Chondrocyte (in vitro differentiated cells): ENCODE results near the gene CRAT. TPM values are rescaled to one million over a fixed set of nuclear protein-coding genes. Genes with fewer than 3 reads are reported as not detected.

Experiments
- DNase-seq: peaks from one replicate; pipeline ENCODE4 v3.0.0; 2021; ENCODE audit warnings: mixed read lengths, low spot score
- H3K27ac Mint-ChIP-seq: one replicate; pipeline ENCODE4 v1.8.0; 2021; ENCODE audit warnings: mild to moderate bottlenecking, moderate library complexity, mixed read lengths; ENCODE audit not compliant: unreplicated experiment
- H3K27me3 Mint-ChIP-seq: 2 replicates; pipeline ENCODE4 v1.8.0; 2021; ENCODE audit warnings: low read depth, mixed read lengths
- H3K36me3 Mint-ChIP-seq: 2 replicates; pipeline ENCODE4 v1.8.0; 2021; ENCODE audit warnings: low read depth, mixed read lengths
- H3K4me1 Mint-ChIP-seq: 2 replicates; pipeline ENCODE4 v1.8.0; 2021; ENCODE audit warnings: low read depth, mild to moderate bottlenecking, mixed read lengths
- H3K4me3 Mint-ChIP-seq: one replicate; pipeline ENCODE4 v1.8.0; 2021; ENCODE audit warnings: mild to moderate bottlenecking, moderate library complexity, mixed read lengths; ENCODE audit not compliant: unreplicated experiment
- H3K9me3 Mint-ChIP-seq: 2 replicates; pipeline ENCODE4 v1.8.0; 2021; ENCODE audit warnings: low read depth, mixed read lengths
- total RNA-seq: library from RNA; stranded (reverse); gene quantifications from 3 replicates; pipeline ENCODE4 v1.2.1, GENCODE V29; 2021
- TF ChIP-seq, protein P1 (sequence below): fragments of 200-600 bp; sonication (generic); IDR thresholded peaks from 2 replicates; pipeline ENCODE4 v1.5.0; 2021; ENCODE audit warnings: antibody characterized with exemption, mild to moderate bottlenecking, moderate library complexity

Gene CRAT
- total RNA-seq, 1 donor from 2014 or later, result 49.0 TPM

DNA sequence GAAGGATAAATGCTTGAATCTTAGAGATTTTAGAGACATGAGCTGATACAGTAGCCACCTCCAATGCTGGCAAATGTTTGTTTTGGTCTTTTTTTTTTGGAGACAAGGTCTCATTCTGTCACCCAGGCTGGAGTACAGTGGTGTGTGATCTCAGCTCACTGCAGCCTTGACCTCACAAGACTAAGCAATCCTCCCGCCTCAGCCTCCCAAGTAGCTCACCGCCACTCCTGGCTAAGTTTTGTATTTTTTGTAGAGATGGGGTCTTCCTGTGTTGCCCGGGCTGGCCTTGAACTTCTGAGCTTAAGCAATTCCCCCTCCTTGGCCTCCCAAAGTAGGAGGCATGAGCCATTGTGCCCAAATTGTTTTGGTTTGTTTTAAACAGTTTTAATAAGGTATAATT is 36.5 kb downstream of the CRAT start:
- Mint-ChIP-seq H3K4me3 (no peak overlapping the region), H3K9me3 (no peaks in the 10 kb centered on the region), H3K36me3 (no peaks in the 10 kb centered on the region), H3K27me3 (no peaks in the 10 kb centered on the region), H3K27ac (no peak overlapping the region), H3K4me1 (peaks cover 4% of the 10 kb centered on the region)
- TF ChIP-seq, protein P1, sequence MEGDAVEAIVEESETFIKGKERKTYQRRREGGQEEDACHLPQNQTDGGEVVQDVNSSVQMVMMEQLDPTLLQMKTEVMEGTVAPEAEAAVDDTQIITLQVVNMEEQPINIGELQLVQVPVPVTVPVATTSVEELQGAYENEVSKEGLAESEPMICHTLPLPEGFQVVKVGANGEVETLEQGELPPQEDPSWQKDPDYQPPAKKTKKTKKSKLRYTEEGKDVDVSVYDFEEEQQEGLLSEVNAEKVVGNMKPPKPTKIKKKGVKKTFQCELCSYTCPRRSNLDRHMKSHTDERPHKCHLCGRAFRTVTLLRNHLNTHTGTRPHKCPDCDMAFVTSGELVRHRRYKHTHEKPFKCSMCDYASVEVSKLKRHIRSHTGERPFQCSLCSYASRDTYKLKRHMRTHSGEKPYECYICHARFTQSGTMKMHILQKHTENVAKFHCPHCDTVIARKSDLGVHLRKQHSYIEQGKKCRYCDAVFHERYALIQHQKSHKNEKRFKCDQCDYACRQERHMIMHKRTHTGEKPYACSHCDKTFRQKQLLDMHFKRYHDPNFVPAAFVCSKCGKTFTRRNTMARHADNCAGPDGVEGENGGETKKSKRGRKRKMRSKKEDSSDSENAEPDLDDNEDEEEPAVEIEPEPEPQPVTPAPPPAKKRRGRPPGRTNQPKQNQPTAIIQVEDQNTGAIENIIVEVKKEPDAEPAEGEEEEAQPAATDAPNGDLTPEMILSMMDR, result no peak
- DNase-seq, result no peak

DNA sequence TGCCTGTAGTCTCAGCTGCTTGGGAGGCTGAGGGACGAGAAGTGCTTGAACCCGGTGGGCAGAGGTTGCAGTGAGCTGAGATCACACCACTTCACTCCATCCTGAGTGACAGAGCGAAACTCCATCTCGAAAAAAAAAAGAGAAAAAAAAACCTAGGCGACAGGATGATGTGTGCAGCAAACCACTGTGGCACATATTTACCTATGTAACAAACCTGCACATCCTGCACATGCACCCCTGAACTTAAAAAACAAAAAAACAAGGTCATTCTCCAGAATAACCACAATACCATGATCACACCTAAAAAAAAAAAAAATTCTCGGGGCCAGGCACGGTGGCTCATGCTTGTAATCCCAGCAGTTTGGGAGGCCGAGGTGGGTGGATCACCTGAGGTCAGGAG is 37.2 kb downstream of the CRAT start:
- H3K27ac Mint-ChIP-seq, result no peak overlapping the region
- H3K9me3 Mint-ChIP-seq, result no peaks in the 10 kb centered on the region
- H3K36me3 Mint-ChIP-seq, result peaks cover 3% of the 10 kb centered on the region
- no peak for DNase-seq
- H3K4me3 Mint-ChIP-seq, result no peak overlapping the region
- no peaks in the 10 kb centered on the region for H3K27me3 Mint-ChIP-seq
- H3K4me1 Mint-ChIP-seq, result peaks cover 4% of the 10 kb centered on the region
- TF ChIP-seq, protein P1, result no peak

DNA sequence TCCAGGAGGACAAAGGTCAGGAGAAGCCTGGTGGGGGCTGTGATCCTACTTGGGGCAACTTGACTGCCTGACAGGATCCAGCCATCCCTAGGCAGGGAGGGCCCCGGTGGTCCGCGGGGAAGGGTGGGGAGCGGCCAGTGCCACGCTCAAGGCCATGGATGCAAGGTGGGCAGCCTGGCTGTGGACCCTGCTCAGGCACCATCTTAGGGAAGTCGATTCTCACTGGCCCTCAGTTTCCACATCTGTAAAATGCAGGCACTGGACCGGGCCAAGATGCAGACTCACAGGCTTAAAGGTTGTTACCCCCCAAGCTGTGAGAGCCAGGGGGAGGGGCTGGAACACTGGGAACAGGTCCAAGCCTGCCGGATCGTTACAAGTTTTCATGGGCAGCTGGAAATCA is 38.4 kb downstream of the CRAT start:
- Mint-ChIP-seq H3K27me3 (no peaks in the 10 kb centered on the region), H3K4me3 (no peak overlapping the region), H3K36me3 (peaks cover 4% of the 10 kb centered on the region), H3K9me3 (no peaks in the 10 kb centered on the region), H3K4me1 (peaks cover 4% of the 10 kb centered on the region), H3K27ac (no peak overlapping the region)
- TF ChIP-seq, protein P1, result no peak
- DNase-seq, result no peak

DNA sequence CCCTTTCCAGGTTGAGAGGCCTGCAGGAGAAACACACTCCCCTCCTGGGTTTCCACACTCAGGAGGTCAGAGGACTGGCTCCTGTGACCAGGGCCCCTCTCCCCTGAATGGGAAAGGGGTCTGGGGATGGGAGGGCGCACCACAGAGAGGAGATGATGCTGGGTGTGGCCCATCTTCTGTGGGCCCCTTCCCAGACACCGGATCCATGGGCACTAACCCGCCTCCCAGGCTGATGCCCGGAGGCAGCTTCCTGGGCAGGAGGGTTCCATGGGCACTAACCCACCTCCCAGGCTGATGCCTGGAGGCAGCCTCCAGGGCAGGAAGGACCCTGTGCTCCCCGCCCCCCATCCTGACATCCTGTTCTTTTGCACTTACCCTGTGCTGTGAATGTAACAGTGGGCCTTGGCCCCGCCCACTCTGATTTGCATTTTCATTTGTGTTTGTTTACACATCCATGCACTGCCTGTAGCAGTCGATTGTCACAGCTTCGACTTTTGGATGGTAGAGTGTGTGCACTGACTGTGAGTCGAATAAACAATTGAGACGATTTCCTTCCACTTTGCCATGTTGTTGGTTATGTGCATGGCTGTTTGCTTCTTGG is 39.0 kb downstream of the CRAT start:
- no peak overlapping the region for H3K27ac Mint-ChIP-seq
- TF ChIP-seq, protein P1, result no peak
- DNase-seq, result no peak
- peaks cover 4% of the 10 kb centered on the region for H3K4me1 Mint-ChIP-seq
- peaks cover 4% of the 10 kb centered on the region for H3K36me3 Mint-ChIP-seq
- no peaks in the 10 kb centered on the region for H3K9me3 Mint-ChIP-seq
- H3K4me3 Mint-ChIP-seq, result no peak overlapping the region
- H3K27me3 Mint-ChIP-seq, result no peaks in the 10 kb centered on the region

DNA sequence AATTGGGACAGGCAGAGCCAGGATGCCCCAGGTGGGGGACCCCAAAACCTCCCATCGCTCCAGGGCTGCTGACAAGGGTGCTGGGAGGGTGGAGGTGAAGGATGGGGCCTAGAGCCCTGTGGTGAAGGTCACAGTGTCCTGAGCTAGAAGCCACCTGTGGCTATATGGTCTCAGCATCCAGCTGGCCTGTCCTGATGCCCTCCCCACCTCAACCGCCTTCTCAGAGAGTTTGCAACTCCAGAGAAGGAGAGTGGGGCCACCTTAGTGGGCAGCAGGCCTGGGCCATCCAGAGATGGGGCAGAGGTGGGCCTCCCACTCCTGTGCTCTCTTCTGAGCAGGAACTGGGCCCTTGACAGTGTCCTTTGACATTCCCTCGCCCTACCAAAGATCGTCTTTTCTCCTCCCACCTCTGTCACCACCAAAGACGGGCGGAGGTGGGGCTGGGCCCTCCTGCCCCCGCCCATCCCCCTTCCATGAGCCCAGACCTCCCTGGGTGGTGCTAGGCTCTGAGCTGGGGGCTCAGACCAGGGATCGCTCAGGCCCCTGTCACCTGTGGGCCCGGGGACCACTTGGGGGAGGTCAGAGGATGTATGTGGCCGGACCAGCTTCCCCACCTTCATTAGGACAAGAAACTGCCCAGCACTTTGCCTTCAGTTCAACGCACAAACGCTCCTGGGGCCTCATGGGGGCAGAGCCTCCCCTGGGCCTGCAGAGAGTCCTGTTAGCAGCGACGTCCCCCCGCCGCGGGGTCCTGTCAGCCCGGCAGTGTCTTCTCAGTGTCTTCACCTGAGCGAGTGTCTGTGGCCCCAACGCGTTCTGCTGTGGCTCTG is 39.7 kb downstream of the CRAT start:
- no peak overlapping the region for H3K4me3 Mint-ChIP-seq
- no peaks in the 10 kb centered on the region for H3K27me3 Mint-ChIP-seq
- H3K36me3 Mint-ChIP-seq, result peaks cover 4% of the 10 kb centered on the region
- TF ChIP-seq, protein P1, result no peak
- H3K27ac Mint-ChIP-seq, result no peak overlapping the region
- peaks cover 4% of the 10 kb centered on the region for H3K4me1 Mint-ChIP-seq
- H3K9me3 Mint-ChIP-seq, result no peaks in the 10 kb centered on the region
- no peak for DNase-seq
